Camera-type eye (tissue), 1 donor: ENCODE data around the gene ATG2A. TPM values are rescaled to one million over a fixed set of nuclear protein-coding genes. Genes with fewer than 3 reads are reported as not detected.

Experiments
- total RNA-seq: library from RNA; depleted of rRNA; stranded (reverse); fragments of >200 nt; gene quantifications from one replicate; pipeline ENCODE4 v1.2.3, GENCODE V29; 2014

ATG2A gene
- total RNA-seq: 15.8 TPM

DNA sequence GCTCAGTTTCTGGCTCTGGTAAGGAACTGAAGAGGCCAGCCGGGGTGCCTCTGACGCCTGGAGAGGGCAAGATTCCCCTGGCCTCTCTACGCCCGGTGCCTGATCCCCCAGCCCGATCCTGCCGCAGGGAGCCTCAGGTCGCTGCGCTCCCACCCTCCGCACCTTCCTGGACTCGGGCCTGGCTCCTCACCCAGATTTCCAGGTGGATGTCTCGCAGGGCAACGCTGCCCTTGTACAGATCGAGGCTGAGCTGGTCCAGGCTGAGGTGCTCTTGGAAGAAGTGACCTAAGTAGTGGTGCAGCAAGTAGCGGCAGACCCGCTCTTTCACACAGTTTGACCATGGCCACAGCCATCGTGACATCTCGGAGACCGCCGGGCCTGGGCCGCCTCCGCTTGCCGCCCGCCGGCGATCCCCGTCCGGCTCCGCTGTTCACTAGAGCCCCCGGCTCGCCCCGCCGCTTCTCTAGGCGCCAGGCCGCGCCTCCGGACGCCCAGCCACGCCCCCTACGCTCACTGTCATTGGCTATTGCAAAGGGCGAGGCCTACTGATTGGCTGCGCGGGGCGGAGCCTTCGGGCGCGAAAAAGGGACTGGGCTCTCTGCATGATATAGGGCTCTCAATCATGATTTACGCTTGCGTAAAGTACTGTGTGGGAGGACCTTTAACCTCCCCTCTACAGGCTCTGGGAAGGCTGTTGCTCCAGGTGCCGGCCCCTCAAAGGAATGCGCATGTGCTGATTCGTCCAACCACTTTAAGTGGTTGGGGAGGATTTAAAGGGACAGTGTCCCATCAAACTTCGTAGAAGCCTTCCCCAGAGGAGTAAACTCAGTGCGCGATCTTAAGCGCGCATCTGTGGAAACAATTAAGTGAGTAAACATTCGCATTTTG is at the start of gene ATG2A:
TSS of gene ATG2A (minus strand) at position 435 of the 888 bp plus-strand sequence. CDS start at position 361, 74 bp downstream.

DNA sequence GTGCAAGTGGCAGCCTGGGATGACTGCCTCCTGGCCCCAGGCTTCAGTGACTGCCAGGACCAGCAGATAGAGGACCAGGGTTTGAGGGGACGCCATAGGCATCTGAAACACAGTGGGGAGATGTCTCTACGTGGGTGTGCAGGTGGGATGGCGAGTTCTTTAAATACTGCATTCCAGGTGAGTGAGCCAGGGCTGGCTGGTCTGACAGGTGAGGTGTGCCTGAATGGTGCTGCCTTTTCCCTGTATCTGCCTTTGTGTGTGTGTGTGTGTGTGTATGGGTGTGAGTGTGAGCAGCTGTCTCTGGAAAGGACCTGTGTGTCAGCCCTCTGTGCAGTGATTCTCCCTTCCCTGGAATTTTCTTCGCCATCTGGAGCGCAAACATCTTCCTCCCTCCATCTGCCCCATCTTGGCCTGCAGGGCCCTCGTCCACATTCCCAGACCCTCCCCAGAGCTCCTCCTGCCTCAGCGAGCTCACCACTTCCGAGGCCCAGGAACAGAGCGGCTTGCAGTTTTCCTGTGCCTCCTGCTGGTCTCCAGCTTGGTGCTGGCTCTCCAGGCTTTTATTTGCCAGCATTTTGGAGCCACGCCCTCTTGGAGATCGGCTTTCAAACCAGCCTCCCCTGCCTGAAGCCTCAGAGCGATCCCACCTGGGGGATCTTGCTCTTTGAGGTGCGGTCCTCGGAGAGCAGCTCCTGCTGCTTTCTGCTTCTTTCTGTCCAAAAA is 18.5 kb upstream of the ATG2A start, which contains the start of gene GPHA2:
TSS of gene GPHA2 (minus strand) at position 535 of the 723 bp plus-strand sequence. CDS start at position 102, 433 bp downstream.

DNA sequence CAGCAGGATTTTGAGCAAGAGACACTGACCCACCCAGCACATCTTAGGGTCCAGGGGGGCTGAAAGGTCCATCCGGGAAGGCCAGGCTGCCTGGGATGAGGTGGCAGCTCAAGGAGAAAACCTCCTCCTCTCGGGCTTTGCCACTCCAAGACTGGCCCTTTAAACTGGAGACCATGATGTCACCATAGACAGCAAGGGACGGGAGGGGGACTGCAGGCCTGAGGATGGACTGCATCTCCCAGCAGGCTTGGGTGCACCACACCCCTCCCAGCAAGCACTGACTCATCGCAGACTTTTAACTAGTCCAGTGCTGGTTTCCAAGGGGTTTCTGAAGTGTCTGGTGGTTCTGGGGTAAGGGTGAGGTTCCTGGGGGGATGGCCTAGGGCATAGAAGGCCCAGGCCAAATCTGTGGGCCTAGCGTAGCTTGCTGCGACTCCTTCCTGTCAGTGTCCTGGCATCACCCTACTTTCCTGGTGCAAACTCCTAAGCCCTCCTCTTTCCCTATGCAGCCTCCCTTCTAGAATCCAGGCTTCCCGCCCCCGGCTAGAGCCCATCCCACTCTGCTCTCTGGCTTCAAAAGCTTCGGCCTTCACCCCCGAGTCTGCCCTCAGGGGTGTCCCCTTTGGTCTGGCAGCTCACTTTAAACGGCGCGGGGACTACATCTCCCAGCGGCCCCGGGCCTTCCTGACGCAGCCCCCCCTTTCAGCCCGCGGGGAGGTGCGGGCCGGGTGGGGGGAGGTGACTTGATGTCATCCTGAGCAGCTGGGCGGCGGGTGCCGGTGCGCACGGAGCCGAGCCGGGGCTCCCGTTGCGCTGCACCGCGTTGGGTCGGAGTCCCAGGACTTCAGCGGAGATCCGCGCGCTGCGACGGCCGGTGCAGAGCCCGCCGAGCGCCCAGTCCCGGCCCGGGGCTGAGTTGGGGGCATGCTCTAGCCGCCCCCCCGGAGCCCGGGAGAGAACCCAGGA is 7.2 kb upstream of the ATG2A start, which contains the start of gene PPP2R5B:
TSS of gene PPP2R5B (plus strand) at position 746 of the 966 bp plus-strand sequence. CDS start 1,046 bp downstream, outside the sequence.

DNA sequence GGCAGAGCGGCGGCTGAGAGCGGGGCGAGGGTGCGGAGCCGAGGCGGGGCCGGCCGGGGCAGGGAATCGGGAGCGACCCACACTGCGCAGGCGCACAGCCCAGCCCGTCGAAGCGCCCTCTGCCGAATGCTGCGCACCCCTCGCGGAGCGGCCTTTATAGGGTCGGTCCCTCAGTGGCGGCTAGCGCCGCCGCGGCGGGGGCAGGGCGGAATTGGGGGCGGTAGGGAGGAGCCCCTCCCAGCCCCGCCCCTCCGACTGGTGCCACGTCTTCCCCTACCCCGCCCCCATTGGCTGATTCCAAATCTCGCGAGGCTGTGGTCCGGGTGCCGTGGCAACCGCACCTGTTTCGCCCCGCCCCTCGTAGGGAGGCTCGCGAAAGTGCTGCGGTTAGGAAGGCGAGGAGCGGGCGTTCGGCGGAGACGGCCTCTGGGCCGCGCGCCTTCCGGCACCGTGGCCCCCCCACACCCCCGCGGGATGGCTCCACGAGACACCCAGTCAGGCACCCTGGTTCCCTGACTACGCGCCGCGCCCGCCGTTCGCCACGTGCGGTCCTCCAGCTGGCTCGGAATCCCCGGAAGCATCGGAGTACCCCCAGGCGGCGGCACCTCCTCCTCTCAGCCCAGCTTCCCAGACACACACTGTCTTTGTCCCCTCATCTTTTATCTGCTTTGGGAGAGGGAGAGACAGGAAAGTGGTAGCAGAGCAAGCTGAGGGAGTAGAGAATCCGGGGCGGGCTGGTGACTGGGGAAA is 38.3 kb downstream of the ATG2A start, which contains the start of gene EHD1:
TSS of gene EHD1 (minus strand) at position 128 of the 750 bp plus-strand sequence. CDS start 157 bp downstream, outside the sequence.

Other genes starting within 250 kb of the ATG2A start
- gene NRXN2, start 194.0 kb downstream of the ATG2A start, total RNA-seq: 83.9 TPM
- 10.9 TPM for gene RASGRP2, start 173.1 kb downstream of the ATG2A start, total RNA-seq
- gene PYGM, start 157.2 kb downstream of the ATG2A start, total RNA-seq: 24.2 TPM
- gene SF1, start 138.7 kb downstream of the ATG2A start, total RNA-seq: 215 TPM
- 15.7 TPM for gene MAP4K2, start 114.0 kb downstream of the ATG2A start, total RNA-seq
- gene MEN1, start 106.7 kb downstream of the ATG2A start, total RNA-seq: 24.4 TPM
- gene CDC42BPG, start 72.6 kb downstream of the ATG2A start, total RNA-seq: 2.4 TPM
- gene EHD1, start 38.6 kb downstream of the ATG2A start, total RNA-seq: 64.3 TPM
- gene PPP2R5B, start 7.5 kb upstream of the ATG2A start, total RNA-seq: 23.0 TPM
- gene GPHA2, start 18.7 kb upstream of the ATG2A start, total RNA-seq: not detected
- gene MAJIN, start 54.9 kb upstream of the ATG2A start, total RNA-seq: not detected
- gene BATF2, start 79.8 kb upstream of the ATG2A start, total RNA-seq: 0.16 TPM
- 76.0 TPM for gene ARL2, start 97.0 kb upstream of the ATG2A start, total RNA-seq
- gene SNX15, start 110.2 kb upstream of the ATG2A start, total RNA-seq: 15.1 TPM
- 6.2 TPM for gene SAC3D1, start 124.0 kb upstream of the ATG2A start, total RNA-seq
- 22.0 TPM for gene NAALADL1, start 141.3 kb upstream of the ATG2A start, total RNA-seq
- gene CDCA5, start 166.8 kb upstream of the ATG2A start, total RNA-seq: 3.7 TPM
- gene ZFPL1, start 167.0 kb upstream of the ATG2A start, total RNA-seq: 28.7 TPM
- gene VPS51, start 179.0 kb upstream of the ATG2A start, total RNA-seq: 643 TPM
- 45.1 TPM for gene TM7SF2, start 194.7 kb upstream of the ATG2A start, total RNA-seq
- 6.6 TPM for gene ZNHIT2, start 200.5 kb upstream of the ATG2A start, total RNA-seq
- gene FAU, start 204.9 kb upstream of the ATG2A start, total RNA-seq: 256 TPM
- 62.3 TPM for gene MRPL49, start 205.1 kb upstream of the ATG2A start, total RNA-seq
- 29.2 TPM for gene SYVN1, start 217.3 kb upstream of the ATG2A start, total RNA-seq